Measurements from ENCODE around the gene KCTD20.

The KCTD20 gene

GRCh38 chr6:36536873-36537547, 94.2 kb downstream of the KCTD20 start:
- no peak for DNase-seq (ENCODE audit: low spot score)

- DNase-seq (ENCODE audit: low spot score), result no peak
Measured at GRCh38 chr6:36539814-36540568, 97.2 kb downstream of the KCTD20 start.
